Aorta (tissue), 5 donors: ENCODE measurements around the gene CCDC50. TPM values are rescaled to one million over a fixed set of nuclear protein-coding genes. Genes with fewer than 3 reads are reported as not detected.
A peak's percentile ranks its signal among the peaks of the same experiment; 100 is the strongest.

ENCODE experiments used
- ATAC-seq: fragments of 200-7000 bp; cut with Tn5 transposase; one replicate; pipeline ENCODE4 v1.9.1; 2022; ENCODE audit warnings: moderate library complexity; ENCODE audit not compliant: low FRiP score
- DNase-seq, 2 donors: peaks; one replicate each; pipeline ENCODE4 v3.0.0-alpha.2; 2020
- H3K27ac ChIP-seq, 2 donors: one replicate each; pipeline ENCODE4 v1.5.1; 2013; ENCODE audit warnings: low read length in 2 of 2, mild to moderate bottlenecking in 2 of 2, moderate library complexity in 2 of 2, control low read depth in 1 of 2, inconsistent platforms in 1 of 2, low read depth in 1 of 2
- H3K27me3 ChIP-seq, 2 donors: one replicate each; pipeline ENCODE4 v1.6.1; 2013; ENCODE audit warnings: control low read depth in 1 of 2, low read length in 1 of 2, mild to moderate bottlenecking in 1 of 2, moderate library complexity in 1 of 2; ENCODE audit not compliant: insufficient read depth in 2 of 2, control insufficient read depth in 1 of 2
- H3K36me3 ChIP-seq, 2 donors: one replicate each; pipeline ENCODE4 v1.6.1; 2013; ENCODE audit warnings: control low read depth in 1 of 2, low read length in 1 of 2, mild to moderate bottlenecking in 1 of 2; ENCODE audit not compliant: insufficient read depth in 2 of 2, control insufficient read depth in 1 of 2
- H3K4me1 ChIP-seq, 2 donors: one replicate each; pipeline ENCODE4 v1.6.1; 2013; ENCODE audit warnings: low read length in 2 of 2, control low read depth in 1 of 2, mild to moderate bottlenecking in 1 of 2, moderate library complexity in 1 of 2; ENCODE audit not compliant: insufficient read depth in 2 of 2, control insufficient read depth in 1 of 2
- H3K4me3 ChIP-seq, 2 donors: one replicate each; pipeline ENCODE4 v1.5.1; 2013; ENCODE audit warnings: low read length in 2 of 2, control low read depth in 1 of 2, mild to moderate bottlenecking in 1 of 2
- H3K9me3 ChIP-seq: one replicate; pipeline ENCODE4 v1.6.1; 2013; ENCODE audit warnings: mild to moderate bottlenecking, low read length; ENCODE audit not compliant: control insufficient read depth
- WGBS, 2 donors: extraction: QIAGEN DNeasy Blood & Tissue Kit; methylation state at CpG; one replicate each; pipeline ENCODE4 v1.1.7; 2013; 5-methylcytosine and 5-hydroxymethylcytosine counted together
- intact Hi-C, 2 donors: fragments of 100-400 bp; cut with DNase I; formaldehyde crosslinking; loops; one replicate each; pipeline versions ENCODE4 v1.14.2 to v1.15.0; 2022
- polyA plus RNA-seq, 2 donors: library from polyadenylated mRNA; stranded (reverse); fragments of 200-250 nt; gene quantifications; one replicate each; pipeline ENCODE4 v1.2.3, GENCODE V29; 2013
- total RNA-seq, 2 donors: library from RNA; stranded (reverse); fragmentation: NEBNext Ultra II Directional; extraction: Animal tissue kit (Norgen Biotek cat#: 25700); gene quantifications; one replicate each; pipeline ENCODE4 v1.2.1, GENCODE V29; 2021
- donor health status: healthy with polysubstance abuse.
- donor health status: Bipolar disorder and iron deficiency.
- donor health status: DM: no; HTN: no; CAD: no.
- donor health status: DM: no; HTN: no; CAD: no.
- donor health status: DM: yes; HTN: yes; CAD: no.

Gene CCDC50
- total and polyA plus RNA-seq, 4 donors: 34.3 to 129 (median 65.4) TPM

- no peak for ATAC-seq
- intact Hi-C loops: no loop called here
- WGBS, 2 donors: 48 to 54% methylated on average over 4 of the region's 4 CpGs
- Histone ChIP-seq H3K9me3 (no peaks in the 10 kb centered on the region), H3K4me3 (no peak overlapping the region), H3K36me3 (no peaks in the 10 kb centered on the region), H3K27me3 (no peaks in the 10 kb centered on the region), H3K4me1 (no peaks in the 10 kb centered on the region), H3K27ac (no peak overlapping the region)
- no peak for DNase-seq
These were observed 21.9 kb upstream of the CCDC50 start for GRCh38 chr3:191307341-191307740.

- DNase-seq (no peak), ATAC-seq (no peak)
- 89 to 92% methylated on average over 2 of the region's 2 CpGs for WGBS, 2 donors
- H3K9me3 ChIP-seq: no peaks in the 10 kb centered on the region
- no peaks in the 10 kb centered on the region for H3K36me3 ChIP-seq
- no peaks in the 10 kb centered on the region for H3K4me1 ChIP-seq
- H3K27ac ChIP-seq: no peak overlapping the region
- no peaks in the 10 kb centered on the region for H3K27me3 ChIP-seq
- no peak overlapping the region for H3K4me3 ChIP-seq
- intact Hi-C loops: no loop called here
These were observed 15.9 kb upstream of the CCDC50 start for GRCh38 chr3:191313296-191313695.

GRCh38 chr3:191314109-191314728 is 15.0 kb upstream of the CCDC50 start:
- WGBS, 2 donors: 85 to 88% methylated on average over 5 of the region's 5 CpGs

GRCh38 chr3:191316876-191317603 is 12.2 kb upstream of the CCDC50 start:
- Histone ChIP-seq H3K27me3 (no peaks in the 10 kb centered on the region), H3K4me3 (no peak overlapping the region), H3K27ac (no peak overlapping the region), H3K36me3 (no peaks in the 10 kb centered on the region), H3K4me1 (no peaks in the 10 kb centered on the region), H3K9me3 (no peaks in the 10 kb centered on the region)
- DNase-seq: no peak
- WGBS, 2 donors: 95 to 96% methylated on average over 38 to 40 of the region's 40 CpGs
- ATAC-seq: peak; percentile 44
- intact Hi-C loops: no loop called here

More at GRCh38 chr3:191314109-191314728, 15.0 kb upstream of the CCDC50 start:
- no peaks in the 10 kb centered on the region for H3K27me3 ChIP-seq
- no peaks in the 10 kb centered on the region for H3K4me1 ChIP-seq
- DNase-seq: no peak
- ATAC-seq: no peak
- H3K27ac ChIP-seq: no peak overlapping the region
- intact Hi-C loops: no loop called here
- no peaks in the 10 kb centered on the region for H3K9me3 ChIP-seq
- H3K4me3 ChIP-seq: no peak overlapping the region
- no peaks in the 10 kb centered on the region for H3K36me3 ChIP-seq

- no peak for DNase-seq
These were observed 8.9 kb upstream of the CCDC50 start for GRCh38 chr3:191320316-191320715.

GRCh38 chr3:191321019-191321767 is 8.0 kb upstream of the CCDC50 start:
- H3K4me1 ChIP-seq: peaks cover 0 to 2% of the 10 kb centered on the region in 2 donors
- 82 to 85% methylated on average over 4 of the region's 4 CpGs for WGBS, 2 donors
- H3K27ac ChIP-seq: no peak overlapping the region
- intact Hi-C loops: no loop called here
- no peaks in the 10 kb centered on the region for H3K36me3 ChIP-seq
- H3K9me3 ChIP-seq: no peaks in the 10 kb centered on the region
- DNase-seq (no peak), ATAC-seq (no peak)
- H3K4me3 ChIP-seq: no peak overlapping the region
- H3K27me3 ChIP-seq: no peaks in the 10 kb centered on the region

More at GRCh38 chr3:191320316-191320715, 8.9 kb upstream of the CCDC50 start:
- Histone ChIP-seq H3K9me3 (no peaks in the 10 kb centered on the region), H3K36me3 (no peaks in the 10 kb centered on the region), H3K4me1 (peaks cover 0 to 2% of the 10 kb centered on the region in 2 donors), H3K4me3 (no peak overlapping the region), H3K27ac (no peak overlapping the region), H3K27me3 (no peaks in the 10 kb centered on the region)
- no peak for ATAC-seq
- WGBS, 2 donors: 94 to 95% methylated on average over 5 of the region's 5 CpGs
- intact Hi-C loops: no loop called here

GRCh38 chr3:191324936-191325335 is 4.3 kb upstream of the CCDC50 start:
- H3K36me3 ChIP-seq: no peaks in the 10 kb centered on the region
- ATAC-seq: no peak
- no peak for DNase-seq
- WGBS, 2 donors: 94 to 95% methylated on average over 2 of the region's 2 CpGs
- H3K27me3 ChIP-seq: no peaks in the 10 kb centered on the region
- intact Hi-C loops: loop anchor here (5.0 kb wide), 2 partner anchors 42 to 52 kb away; no protein-coding TSS in a partner anchor
- H3K4me1 ChIP-seq: peaks cover 0 to 2% of the 10 kb centered on the region in 2 donors
- no peak overlapping the region for H3K27ac ChIP-seq
- no peak overlapping the region for H3K4me3 ChIP-seq
- H3K9me3 ChIP-seq: no peaks in the 10 kb centered on the region

GRCh38 chr3:191327526-191327925 is 1.7 kb upstream of the CCDC50 start:
- Histone ChIP-seq H3K4me3 (no peak overlapping the region), H3K27me3 (no peaks in the 10 kb centered on the region), H3K9me3 (no peaks in the 10 kb centered on the region), H3K27ac (no peak overlapping the region), H3K4me1 (peaks cover 1 to 2% of the 10 kb centered on the region in 2 donors), H3K36me3 (no peaks in the 10 kb centered on the region)
- WGBS, 2 donors: 70 to 71% methylated on average over 2 of the region's 2 CpGs
- no peak for DNase-seq
- no peak for ATAC-seq
- intact Hi-C loops: loop anchor here (5.0 kb wide), 2 partner anchors 40 to 50 kb away; no protein-coding TSS in a partner anchor
